GM21423 (cell line): ENCODE results near the gene MRPL36.
"Not testable (repeated sequence)": the region's sequence is repeated elsewhere in the genome, so short reads cannot be mapped to it uniquely, and the experiment has no call there.

Source experiments
- ATAC-seq: cut with Tn5 transposase; IDR thresholded peaks from one replicate; pipeline ENCODE4 v1.9.1; 2021; ENCODE audit warnings: mild to moderate bottlenecking, moderate library complexity; ENCODE audit not compliant: unreplicated experiment

Gene MRPL36

DNA sequence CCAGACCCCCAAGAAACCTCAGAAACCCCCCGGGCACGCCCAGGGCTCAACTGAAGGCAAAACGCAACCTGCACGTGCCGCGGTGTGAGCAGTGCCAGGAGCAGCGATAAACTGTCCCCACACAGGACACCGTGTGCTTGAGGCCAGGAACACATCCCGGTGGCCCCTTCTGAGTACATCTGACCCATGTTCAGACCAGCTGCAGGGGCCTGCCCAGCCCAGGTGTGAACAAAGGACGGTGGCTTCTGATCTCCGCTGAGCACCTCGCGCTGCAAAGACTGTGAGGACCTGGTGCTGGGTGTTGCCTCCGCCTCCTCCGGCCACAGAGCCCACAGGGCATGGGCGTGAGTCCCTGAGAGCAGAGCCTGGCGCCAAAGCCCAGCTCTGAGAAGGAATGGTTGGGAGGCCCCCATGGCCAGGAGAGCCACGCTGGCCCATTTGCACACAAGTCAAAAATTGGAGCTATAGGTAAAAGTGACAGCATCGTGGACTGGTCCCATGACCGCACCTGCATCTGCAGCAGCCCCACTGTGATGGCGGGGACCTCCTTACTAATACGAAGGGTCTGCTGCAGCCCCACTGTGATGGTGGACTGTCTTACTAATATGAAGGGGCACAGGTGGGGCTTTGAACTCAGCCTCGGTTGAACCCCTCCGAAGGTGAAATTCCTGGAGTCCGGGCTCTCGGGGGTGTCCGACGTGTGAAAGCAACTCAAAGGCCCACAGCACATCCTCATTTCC is 33.0 kb upstream of the MRPL36 start:
- ATAC-seq = no peak

DNA sequence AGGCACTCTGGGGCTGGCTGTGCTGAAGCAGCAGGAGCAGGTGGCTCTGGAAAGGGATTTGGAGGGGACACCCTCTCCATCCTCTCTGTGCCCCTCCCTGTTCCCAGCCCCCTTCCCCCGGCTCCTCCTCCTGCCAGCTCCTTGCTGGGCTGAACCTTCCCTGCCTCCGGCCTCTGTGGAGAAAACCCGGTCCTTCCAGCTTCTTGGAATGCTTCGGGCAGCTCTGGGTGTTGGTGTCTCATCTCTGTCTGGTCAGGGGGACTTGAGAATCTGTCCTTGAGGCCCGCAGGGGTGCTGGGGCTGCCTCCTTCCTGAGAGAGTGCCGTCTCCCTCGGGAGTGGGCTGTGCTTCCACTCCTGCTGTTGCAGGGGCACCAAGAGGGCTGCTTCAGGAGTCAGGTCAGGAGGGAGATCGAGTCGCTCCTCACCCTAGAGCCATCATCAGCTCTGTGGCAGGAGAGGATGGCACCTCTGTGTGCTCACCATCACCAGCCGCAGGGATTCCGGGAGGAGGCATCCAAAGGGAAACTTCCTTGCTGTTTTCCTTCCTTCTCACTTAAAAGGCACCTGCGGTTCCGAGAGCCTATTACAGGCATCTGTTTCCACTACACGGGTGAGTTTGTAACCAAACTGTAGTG is 32.2 kb upstream of the MRPL36 start:
- no peak for ATAC-seq

DNA sequence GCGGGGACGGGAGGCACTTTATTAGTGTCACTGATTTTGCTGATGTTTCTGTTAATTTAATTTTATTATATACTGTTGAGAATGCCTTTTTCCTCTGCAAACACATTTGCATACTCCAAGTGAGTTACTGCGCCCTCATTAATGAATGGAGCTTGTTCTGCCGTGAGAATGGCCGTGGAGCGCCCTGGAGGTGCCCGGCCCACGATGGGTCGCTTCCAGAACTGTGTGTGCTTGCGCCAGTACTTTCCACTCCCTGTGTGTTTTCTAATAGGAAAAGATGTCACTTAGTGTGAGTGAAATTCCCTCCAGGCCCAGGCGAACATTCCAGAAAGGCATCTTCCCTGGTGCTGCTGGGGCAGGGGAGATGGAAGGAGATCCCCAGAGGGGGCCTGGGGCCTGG is 31.6 kb upstream of the MRPL36 start:
- ATAC-seq = no peak

DNA sequence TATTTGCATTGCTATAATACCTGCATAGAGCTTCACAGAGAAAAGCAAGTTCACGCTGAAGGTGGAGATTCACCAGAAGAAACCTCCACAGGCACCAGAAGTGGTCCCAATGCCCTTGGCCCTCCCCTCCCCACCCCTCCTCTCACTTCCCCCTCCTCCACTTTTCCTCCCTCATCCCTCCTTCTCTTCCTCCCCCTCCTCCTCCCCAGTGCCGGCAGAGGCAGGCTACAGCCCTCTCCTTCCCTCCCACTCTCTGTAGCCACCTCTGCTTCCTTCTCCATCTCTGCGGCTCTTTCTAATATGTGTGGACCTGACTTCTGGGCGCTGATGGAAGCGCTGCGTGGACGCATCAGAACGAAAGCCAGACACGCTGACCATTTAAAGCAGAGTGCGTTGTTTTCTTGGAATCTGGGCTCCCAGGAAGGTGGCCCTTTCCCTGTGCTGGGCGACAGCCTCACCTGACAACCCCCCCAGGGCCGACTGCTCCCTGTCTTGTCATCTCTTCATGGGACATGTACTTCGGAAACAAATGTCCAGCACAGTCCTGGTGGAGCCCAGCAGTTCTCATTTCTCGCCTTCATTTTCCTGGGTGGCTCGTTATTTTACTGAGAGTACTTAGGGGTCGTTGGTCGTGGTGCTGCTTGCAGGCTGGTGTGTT is 31.1 kb upstream of the MRPL36 start:
- no peak for ATAC-seq

DNA sequence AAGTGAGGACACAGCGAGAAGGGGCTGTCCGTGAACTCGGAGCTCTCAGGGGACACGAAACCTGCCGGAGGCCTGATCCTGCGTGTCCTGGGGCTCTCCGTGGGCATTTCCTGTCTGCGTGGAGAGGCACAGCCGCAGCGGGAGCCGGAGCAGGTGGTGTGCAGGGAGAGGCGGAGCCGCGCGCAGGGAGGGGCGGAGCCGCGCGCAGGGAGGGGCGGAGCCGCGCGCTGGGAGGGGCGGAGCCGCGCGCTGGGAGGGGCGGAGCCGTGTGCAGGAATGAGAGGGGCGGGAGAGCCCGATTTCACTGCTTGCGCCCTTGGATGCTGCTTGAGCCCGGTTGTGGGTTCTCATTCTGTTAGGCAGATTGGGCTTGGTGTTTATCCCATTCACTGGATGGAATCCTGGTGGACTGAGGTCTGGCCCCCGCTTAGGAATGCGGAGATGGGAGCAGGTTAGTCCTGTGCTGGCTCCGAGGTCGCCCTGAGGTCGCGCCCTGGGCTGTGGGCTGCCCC is 28.3 kb upstream of the MRPL36 start:
- ATAC-seq = no peak

DNA sequence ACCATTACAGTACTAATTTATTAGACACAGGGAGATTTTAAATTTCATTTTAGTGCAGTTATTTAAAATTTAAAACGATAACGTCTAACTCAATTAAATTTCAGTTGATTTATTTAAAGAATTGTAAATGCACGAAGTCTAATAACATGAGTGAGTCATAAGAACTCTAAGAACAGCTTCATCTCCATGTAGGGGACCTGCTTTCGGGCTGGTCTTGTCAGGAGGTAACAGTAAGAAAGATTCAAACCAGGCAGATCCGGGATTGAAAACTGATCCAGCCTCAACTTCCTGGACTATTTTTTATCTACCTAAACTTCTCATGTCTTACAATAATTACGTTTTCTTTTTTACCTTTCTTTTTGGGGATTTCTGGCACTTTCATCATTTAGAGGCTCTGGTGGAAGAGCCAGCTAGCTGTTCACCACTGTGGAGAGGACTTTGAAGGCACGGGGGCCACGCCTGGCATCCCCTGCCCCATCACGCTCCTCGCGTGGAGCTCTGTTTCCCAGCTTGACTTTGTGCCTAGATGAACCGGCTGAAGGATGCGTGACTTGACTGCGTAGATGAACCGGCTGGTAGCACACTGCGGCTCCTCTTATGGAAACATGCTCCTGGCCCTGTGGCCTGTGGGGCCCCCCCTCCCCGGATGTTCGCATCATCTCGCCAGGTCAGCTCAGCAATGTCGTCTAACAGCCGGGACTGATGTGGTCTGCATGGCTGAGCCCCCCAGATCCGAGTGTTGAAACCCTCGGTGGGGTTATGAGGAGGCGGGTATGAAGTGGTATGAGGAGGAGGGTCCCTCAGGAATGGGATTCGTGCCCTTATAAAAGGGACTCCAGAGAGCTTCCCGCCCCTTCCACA is 27.6 kb upstream of the MRPL36 start:
- ATAC-seq = no peak

DNA sequence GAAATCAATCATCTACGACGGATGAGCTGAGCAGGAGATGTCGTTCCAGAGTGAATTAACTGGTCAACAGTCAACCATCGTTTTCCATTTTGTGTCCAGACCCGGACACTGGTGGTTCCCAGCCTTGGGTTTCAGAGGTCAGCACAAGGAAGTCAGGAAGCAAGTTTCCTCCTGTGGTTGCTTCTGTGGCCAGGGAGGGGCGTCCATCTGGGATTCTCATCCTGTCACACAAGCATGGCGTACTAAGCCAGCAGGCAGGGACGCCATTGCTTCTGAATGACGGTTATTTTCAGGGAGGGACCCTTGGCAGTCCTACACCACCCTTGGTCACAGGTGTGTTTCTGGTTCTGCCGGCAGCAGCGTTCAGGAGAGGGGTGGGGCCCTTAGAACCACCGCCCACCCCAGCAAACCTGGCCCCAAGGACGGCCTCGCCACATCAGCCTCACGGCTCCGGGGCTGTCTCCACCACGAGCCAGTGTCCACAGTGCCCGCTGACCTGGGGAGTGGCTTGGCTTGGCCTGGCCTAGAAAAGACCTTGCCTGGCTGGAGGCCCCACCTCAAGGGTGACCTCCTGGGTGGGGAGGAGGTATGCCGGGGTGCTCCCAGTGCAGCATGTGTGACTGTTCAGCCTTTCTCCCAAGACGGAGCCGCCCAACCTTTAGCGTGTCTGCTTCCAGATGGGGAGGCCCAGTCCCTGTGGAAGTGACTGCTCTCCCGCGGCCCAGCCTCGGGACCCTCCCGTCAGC is 26.8 kb upstream of the MRPL36 start:
- no peak for ATAC-seq

DNA sequence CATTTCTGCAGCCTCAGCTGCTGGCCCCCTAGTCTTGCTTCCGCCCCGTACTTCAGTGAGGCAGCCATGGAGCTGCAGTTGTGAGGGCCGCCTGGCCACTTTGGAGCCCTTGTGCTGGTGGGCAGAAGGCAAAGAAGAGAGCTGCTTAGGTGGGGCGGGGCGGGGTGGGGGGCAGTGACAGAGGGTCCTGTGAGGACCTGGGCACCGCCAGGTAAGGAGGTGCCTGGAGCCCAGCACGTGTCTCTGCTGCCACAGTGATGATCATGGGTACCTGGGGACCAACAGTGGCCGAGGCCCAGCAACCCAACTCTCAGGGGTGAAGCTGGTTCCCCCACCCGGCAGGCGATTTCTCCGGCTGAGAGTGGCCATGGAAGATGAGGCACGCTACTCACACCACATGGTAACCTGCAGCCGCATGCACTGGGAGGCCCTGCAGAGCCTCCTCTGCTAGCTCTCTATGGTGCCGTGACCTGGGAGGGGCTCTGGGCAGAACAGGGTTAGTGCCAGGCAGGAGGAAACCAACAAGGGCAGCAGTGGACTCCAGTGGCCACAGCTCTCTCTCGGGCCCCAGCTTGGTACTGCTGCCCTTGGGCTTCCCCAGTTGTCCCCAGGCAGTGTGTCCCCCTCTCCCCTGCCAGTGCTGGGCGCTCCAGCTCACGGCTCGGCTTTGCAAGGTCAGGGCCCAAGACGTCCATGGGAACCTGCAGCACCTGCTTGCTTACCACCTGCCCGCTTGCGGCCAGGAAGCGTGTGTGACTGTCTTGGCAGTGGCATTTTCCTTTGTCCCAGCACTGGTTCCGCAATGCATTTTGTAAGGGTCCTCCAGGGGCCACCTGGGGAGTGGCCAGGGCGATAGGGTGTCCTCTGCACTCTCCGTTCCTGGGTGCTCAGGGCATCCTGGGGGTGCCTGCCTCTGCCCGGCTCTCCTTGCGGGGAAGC is 25.5 kb upstream of the MRPL36 start:
- ATAC-seq = no peak

DNA sequence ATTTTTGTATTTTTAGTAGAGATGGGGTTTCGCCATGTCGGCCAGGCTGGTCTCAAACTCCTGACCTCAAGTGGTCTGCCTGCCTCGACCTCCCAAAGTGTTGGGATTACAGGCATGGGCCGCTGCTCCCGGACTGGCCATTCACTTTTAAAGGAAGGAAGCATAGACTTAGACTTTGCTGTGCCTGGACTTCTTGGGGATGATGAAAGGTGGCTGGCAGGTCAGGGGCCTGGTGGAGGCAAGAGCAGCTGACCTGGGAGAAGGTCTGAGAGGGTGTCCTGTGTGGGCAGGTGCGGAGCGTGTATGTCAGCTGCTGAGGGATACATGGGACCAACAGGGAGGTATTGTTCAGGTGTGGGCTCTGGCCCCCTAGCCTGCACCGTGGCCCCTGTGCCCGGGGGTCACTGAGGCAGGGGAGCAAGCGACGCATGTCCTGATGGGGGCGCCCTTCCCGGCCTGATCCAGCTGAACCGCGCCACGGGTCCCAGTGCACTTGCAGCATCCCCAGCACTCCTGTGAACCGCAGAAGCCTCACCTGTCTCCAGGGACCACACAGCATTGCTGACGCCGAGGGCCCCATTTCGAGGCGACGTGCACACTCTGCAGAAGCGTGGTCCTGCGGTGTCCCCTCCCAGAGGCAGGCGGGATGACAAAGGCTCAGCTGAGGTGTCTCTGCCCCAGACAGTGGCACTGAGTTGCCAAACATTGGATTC is 24.6 kb upstream of the MRPL36 start:
- ATAC-seq = no peak

DNA sequence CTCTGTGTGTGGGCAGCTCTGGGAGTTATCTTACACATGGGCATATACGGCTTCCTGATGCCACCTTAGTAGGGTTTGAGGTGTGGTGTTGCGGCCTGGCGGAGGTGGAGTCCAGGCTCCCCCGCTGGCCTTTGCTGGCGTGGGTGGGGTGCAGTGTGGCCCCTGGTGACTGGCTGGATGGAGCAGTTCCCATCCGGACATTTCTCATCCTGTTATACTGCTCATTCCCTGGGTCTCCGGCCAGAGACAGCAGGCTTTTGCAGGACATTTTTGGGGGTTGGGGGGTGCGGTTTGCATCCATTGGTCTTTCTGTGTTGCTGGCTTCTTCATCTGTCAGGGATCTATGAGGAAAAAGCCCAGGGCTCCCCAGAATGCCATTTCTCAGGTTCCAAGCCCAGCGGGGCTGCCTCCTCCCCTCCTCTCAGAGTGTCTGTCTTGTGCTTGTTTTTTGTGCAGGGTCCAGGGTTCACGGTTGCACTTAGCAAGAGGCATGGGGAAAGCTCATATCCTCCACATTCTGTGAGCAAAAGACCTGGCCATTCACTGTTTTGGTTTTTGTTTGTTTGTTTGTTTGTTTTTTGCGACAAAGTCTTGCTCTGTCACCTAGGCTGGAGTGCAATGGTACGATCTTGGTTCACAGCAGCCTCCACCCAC is 23.9 kb upstream of the MRPL36 start:
- no peak for ATAC-seq

DNA sequence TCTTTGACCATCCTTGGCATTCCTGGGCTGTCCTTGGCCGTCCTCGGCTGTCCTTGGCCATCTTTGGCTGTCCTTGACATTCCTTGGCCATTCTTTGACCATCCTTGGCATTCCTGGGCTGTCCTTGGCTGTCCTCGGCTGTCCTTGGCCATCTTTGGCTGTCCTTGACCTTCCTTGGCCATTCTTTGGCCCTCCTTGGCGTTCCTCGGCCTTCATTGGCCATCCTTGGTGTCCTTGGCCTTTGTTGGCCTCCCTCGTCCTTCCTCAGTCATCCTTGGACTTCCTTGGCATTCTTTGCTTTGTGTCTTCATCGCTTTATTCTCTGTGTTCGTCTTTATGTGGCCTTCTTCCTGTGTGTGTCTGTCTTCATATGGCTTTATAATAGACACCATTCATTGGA is 22.2 kb upstream of the MRPL36 start:
- ATAC-seq = no peak

DNA sequence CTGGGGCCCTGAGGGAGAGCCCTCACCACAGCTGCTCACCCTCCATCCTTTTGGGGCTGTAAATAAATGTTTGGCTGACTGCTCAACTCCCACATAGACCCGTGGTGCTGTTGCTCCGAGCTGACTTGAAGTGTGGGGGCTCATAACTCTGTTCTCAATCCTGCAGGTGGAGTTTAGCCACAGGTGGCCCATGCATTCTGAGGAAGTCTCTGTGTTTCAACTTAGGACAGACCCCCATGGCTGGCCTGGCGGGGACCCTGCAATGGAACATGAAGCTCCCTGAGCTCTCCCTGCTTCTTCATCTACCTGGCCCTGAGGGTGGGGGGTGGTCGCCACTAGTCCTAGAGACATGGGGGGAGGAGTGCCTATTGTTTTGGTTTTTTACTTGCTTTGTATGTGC is 21.3 kb upstream of the MRPL36 start:
- no peak for ATAC-seq

DNA sequence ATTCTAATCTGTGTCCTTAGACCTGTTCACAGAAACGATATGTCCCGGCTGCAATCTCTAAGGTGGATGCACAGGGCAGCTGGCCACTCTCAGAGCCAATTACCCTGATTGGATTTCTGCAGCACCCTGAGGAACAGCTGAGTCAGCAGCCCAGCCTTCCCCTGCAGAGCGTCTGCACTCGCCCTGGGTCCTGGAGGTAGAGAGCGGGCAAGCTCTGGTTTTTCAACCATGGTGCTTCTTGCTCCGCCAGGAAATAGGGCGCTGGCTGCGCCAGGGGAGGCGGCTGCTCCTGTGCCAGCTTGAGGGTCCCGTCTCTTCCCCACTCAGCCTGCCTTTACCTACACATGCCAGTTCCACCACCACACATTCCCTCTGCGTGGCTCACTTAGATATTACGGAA is 20.7 kb upstream of the MRPL36 start:
- no peak for ATAC-seq

DNA sequence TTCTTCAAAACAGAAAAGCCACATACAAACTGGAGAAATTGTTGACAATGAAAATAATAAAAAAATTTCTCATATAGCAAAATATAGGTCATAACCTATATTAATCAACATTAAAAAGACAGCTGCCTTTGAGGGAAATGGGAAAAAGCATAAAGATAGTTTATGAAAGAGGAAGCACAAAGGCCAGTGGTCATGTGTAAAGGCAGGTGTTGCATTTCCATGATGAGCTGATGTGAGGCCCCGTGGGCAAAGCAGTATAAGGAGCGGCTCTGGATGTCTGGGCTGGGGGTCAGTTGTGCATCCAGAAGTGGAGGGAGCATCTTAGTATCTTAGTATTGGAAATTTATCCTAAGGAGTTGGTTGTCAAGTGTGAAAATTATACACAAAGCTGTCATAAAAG is 19.8 kb upstream of the MRPL36 start:
- ATAC-seq = no peak

DNA sequence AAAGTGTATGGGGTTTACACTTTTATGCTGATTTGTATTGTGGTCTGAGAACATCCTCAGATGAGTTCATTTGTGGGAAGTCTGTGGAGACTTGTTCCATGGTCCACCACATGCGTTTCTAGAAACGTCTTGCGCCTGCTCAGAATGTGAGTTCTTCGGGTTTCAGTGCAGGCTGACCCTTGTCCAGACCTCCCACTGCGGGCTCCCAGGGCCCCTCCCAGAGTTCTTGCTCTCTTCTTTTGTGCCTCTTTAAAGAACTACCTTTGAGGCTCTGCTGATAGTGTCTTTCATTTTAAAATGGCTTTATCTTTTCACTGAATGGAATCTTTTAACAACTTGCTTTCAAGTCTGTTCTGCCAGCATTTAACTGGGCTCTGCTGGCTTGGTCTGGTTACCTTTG is 19.1 kb upstream of the MRPL36 start:
- ATAC-seq = no peak

DNA sequence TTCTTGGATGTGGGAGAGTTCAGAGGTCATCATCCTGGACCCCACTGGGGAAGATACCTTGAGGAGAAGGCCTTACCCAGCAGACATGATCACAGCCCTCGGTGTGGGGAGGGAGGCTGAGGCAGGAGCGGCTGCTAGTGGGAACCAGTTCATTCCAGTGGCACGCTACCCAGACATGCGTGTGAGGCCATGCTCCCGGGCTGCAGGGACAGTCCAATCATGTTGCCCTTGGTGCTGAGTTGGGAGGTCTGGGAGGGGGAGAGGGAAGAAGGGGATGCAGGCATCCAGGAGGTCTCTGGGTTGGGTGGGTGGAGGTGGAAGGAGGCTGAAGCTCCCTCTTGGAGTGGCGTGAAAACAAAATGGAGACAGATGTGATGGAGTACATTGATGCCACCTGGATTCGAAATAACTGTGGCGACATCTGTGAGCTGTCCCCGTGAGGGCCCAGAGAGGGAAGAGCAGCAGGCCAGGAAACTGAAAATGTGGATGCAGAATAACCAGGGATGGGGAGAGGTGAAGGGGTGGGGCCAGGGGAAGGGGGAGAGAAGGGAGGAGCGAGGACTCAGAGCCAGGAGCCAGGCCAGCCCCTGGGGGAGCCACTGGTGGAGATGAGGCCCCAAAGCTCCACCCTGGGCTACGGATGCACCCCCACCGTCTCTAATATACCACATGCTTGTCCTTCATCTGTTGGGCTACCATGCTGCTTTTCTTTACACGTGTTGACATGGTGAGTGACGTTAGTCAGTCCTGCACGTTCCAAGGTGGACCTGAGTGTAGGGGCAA is 17.8 kb upstream of the MRPL36 start:
- ATAC-seq = no peak

DNA sequence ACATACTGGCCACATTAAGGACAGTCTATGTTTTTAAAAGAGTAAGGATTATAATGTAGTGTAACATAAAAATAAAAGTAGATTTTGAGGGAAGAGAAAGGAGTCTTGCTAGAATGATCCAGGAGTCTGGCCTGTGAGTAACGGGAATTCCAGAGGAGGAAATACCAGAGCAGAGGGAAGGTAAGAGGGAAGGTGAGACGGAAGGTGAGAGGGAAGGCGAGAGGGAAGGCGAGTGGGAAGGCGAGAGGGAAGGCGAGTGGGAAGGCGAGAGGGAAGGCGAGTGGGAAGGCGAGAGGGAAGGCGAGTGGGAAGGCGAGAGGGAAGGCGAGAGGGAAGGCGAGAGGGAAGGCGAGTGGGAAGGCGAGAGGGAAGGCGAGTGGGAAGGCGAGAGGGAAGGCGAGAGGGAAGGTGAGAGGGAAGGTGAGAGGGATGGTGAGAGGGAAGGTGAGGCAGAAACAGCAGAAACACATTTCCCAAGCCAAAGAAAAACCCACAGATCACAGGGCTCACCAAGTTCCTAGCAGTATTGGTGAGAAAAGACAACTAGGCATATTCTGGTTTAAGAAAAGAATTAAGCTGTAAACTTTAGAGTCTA is 17.0 kb upstream of the MRPL36 start:
- not testable (repeated sequence) for ATAC-seq
